Testis (tissue), 2 donors: ENCODE data around the gene CCNY.

Experiments used
- POLR2A ChIP-seq: fragments of 450-650 bp; IDR thresholded peaks from one replicate; pipeline ENCODE4 v1.6.1; 2017; ENCODE audit warnings: antibody characterized with exemption, mild to moderate bottlenecking, moderate library complexity
- TF ChIP-seq, protein P1 (sequence below), 3 experiments: fragments of 450-650 bp in 2 of 3; fragments of 200-600 bp in 1 of 3; sonication (generic) in 1 of 3; IDR thresholded peaks; one replicate each; pipeline ENCODE4 v1.5.1; 2016 to 2019; ENCODE audit warnings: antibody characterized with exemption in 3 of 3, mild to moderate bottlenecking in 2 of 3, moderate library complexity in 1 of 3

GRCh38 chr10:35369049-35369611 is 32.8 kb downstream of the CCNY start:
- no peak for TF ChIP-seq POLR2A
- TF ChIP-seq, protein P1, sequence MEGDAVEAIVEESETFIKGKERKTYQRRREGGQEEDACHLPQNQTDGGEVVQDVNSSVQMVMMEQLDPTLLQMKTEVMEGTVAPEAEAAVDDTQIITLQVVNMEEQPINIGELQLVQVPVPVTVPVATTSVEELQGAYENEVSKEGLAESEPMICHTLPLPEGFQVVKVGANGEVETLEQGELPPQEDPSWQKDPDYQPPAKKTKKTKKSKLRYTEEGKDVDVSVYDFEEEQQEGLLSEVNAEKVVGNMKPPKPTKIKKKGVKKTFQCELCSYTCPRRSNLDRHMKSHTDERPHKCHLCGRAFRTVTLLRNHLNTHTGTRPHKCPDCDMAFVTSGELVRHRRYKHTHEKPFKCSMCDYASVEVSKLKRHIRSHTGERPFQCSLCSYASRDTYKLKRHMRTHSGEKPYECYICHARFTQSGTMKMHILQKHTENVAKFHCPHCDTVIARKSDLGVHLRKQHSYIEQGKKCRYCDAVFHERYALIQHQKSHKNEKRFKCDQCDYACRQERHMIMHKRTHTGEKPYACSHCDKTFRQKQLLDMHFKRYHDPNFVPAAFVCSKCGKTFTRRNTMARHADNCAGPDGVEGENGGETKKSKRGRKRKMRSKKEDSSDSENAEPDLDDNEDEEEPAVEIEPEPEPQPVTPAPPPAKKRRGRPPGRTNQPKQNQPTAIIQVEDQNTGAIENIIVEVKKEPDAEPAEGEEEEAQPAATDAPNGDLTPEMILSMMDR (IDR thresholded peaks at IDR 0.05), result no peak
